ENCODE measurements around the gene NGEF.

NGEF gene

GRCh38 chr2:232966122-232966521 is 46.9 kb downstream of the NGEF start:
- DNase-seq, result no peak

GRCh38 chr2:232963913-232964312 is 49.1 kb downstream of the NGEF start:
- DNase-seq, result no peak

- no peak for DNase-seq
Observed at GRCh38 chr2:232960862-232961261, 52.2 kb downstream of the NGEF start.

- no peak for DNase-seq
Observed at GRCh38 chr2:232959139-232959538, 53.9 kb downstream of the NGEF start.

GRCh38 chr2:232957657-232958090 is 55.4 kb downstream of the NGEF start:
- no peak for DNase-seq

- no peak for DNase-seq
Observed at GRCh38 chr2:232955856-232956255, 57.2 kb downstream of the NGEF start.

- no peak for DNase-seq
Observed at GRCh38 chr2:232954691-232955090, 58.4 kb downstream of the NGEF start.

GRCh38 chr2:232951891-232952290 is 61.2 kb downstream of the NGEF start:
- DNase-seq, result no peak

GRCh38 chr2:232951181-232951580 is 61.9 kb downstream of the NGEF start:
- no peak for DNase-seq

- no peak for DNase-seq
Observed at GRCh38 chr2:232950751-232951150, 62.3 kb downstream of the NGEF start.

- DNase-seq, result no peak
Observed at GRCh38 chr2:232949016-232949415, 64.0 kb downstream of the NGEF start.

- no peak for DNase-seq
Observed at GRCh38 chr2:232942831-232943230, 70.2 kb downstream of the NGEF start.

GRCh38 chr2:232941912-232942594 is 71.0 kb downstream of the NGEF start:
- DNase-seq, result no peak

GRCh38 chr2:232941400-232941799 is 71.7 kb downstream of the NGEF start:
- DNase-seq, result no peak

- DNase-seq, result no peak
Observed at GRCh38 chr2:232940724-232941123, 72.3 kb downstream of the NGEF start.

GRCh38 chr2:232937278-232937906 is 75.7 kb downstream of the NGEF start:
- DNase-seq, result no peak

- DNase-seq, result no peak
Observed at GRCh38 chr2:232931636-232932035, 81.4 kb downstream of the NGEF start.

- no peak for DNase-seq
Observed at GRCh38 chr2:232930059-232930400, 83.0 kb downstream of the NGEF start.

- no peak for DNase-seq
Observed at GRCh38 chr2:232929303-232930058, 83.6 kb downstream of the NGEF start.

- DNase-seq, result peak; percentile 76
Observed at GRCh38 chr2:232928551-232929302, 84.3 kb downstream of the NGEF start.

- DNase-seq, result no peak
Observed at GRCh38 chr2:232927793-232928550, 85.1 kb downstream of the NGEF start.

Measured in right kidney (tissue), 1 donor.